GM23338 (cell line): ENCODE measurements around the gene ADGRG7. TPM values are rescaled to one million over a fixed set of nuclear protein-coding genes. Genes with fewer than 3 reads are reported as not detected.

Experiments used
- ATAC-seq: fragments of 200-7000 bp; cut with Tn5 transposase; 3 replicates; pipeline ENCODE4 v1.9.1; 2020
- DNase-seq: peaks from one replicate; pipeline ENCODE4 v3.0.0-alpha.2; 2015; ENCODE audit warnings: low spot score
- H2AFZ ChIP-seq: fragments of 200-600 bp; sonication (generic); 2 replicates; pipeline ENCODE4 v1.8.0; 2016; ENCODE audit warnings: antibody characterized with exemption, mild to moderate bottlenecking, moderate library complexity
- H3F3A ChIP-seq: fragments of 200-600 bp; sonication (generic); replicated peaks from 2 replicates; pipeline ENCODE4 v1.8.0; 2017; ENCODE audit warnings: antibody characterized with exemption, mixed run types, low read depth
- H3K27ac ChIP-seq: fragments of 200-600 bp; sonication (generic); 2 replicates; pipeline ENCODE4 v1.6.1; 2016; ENCODE audit warnings: low read depth
- H3K27me3 ChIP-seq: fragments of 200-600 bp; sonication (generic); 2 replicates; pipeline ENCODE4 v1.8.0; 2016; ENCODE audit warnings: mild to moderate bottlenecking, mixed run types, moderate library complexity; ENCODE audit not compliant: insufficient read depth
- H3K36me3 ChIP-seq: fragments of 200-600 bp; sonication (generic); 2 replicates; pipeline ENCODE4 v1.8.0; 2016; ENCODE audit warnings: mild to moderate bottlenecking; ENCODE audit not compliant: insufficient read depth
- H3K4me1 ChIP-seq: fragments of 200-600 bp; sonication (generic); 2 replicates; pipeline ENCODE4 v1.8.0; 2016; ENCODE audit warnings: mild to moderate bottlenecking, moderate library complexity; ENCODE audit not compliant: insufficient read depth
- H3K4me2 ChIP-seq: fragments of 200-600 bp; sonication (generic); 2 replicates; pipeline ENCODE4 v1.7.1; 2017; ENCODE audit warnings: mixed run types
- H3K4me3 ChIP-seq: fragments of 200-600 bp; sonication (generic); 2 replicates; pipeline ENCODE4 v1.6.1; 2016; ENCODE audit warnings: mixed run types
- H3K79me2 ChIP-seq: fragments of 200-600 bp; sonication (generic); replicated peaks from 2 replicates; pipeline ENCODE4 v1.8.0; 2017; ENCODE audit warnings: mild to moderate bottlenecking; ENCODE audit not compliant: insufficient read depth
- H3K9me2 ChIP-seq: fragments of 200-600 bp; sonication (generic); 2 replicates; pipeline ENCODE4 v1.8.0; 2017; ENCODE audit not compliant: insufficient read depth
- H4K20me1 ChIP-seq: fragments of 200-600 bp; sonication (generic); replicated peaks from 2 replicates; pipeline ENCODE4 v1.8.0; 2017; ENCODE audit warnings: mild to moderate bottlenecking; ENCODE audit not compliant: insufficient read depth
- H3K27ac Mint-ChIP-seq: 2 replicates; pipeline ENCODE4 v1.8.0; 2020; ENCODE audit warnings: inconsistent platforms, mild to moderate bottlenecking, moderate library complexity, mixed read lengths
- H3K27me3 Mint-ChIP-seq: 3 replicates; pipeline ENCODE4 v1.8.0; 2022; ENCODE audit warnings: low read depth, mild to moderate bottlenecking, moderate library complexity, mixed read lengths, inconsistent platforms; ENCODE audit not compliant: insufficient read depth, poor library complexity
- H3K36me3 Mint-ChIP-seq: 3 replicates; pipeline ENCODE4 v1.8.0; 2021; ENCODE audit warnings: low read depth, mild to moderate bottlenecking, inconsistent platforms, moderate library complexity, mixed read lengths
- H3K4me1 Mint-ChIP-seq: 3 replicates; pipeline ENCODE4 v1.8.0; 2020; ENCODE audit warnings: mild to moderate bottlenecking, inconsistent platforms, mixed read lengths
- H3K4me3 Mint-ChIP-seq: 3 replicates; pipeline ENCODE4 v1.8.0; 2021; ENCODE audit warnings: moderate library complexity, mild to moderate bottlenecking, inconsistent platforms, mixed read lengths
- H3K9me3 Mint-ChIP-seq: 3 replicates; pipeline ENCODE4 v1.8.0; 2020; ENCODE audit warnings: moderate library complexity, mild to moderate bottlenecking, inconsistent platforms, mixed read lengths
- CREB1 ChIP-seq: fragments of 250-450 bp; sonication (Bioruptor Pico); IDR thresholded peaks from 2 replicates; pipeline ENCODE4 v1.5.0; 2020; ENCODE audit warnings: low read depth, mild to moderate bottlenecking, moderate library complexity
- EZH2phosphoT487 ChIP-seq: fragments of 200-600 bp; sonication (generic); IDR thresholded peaks from one replicate; pipeline ENCODE4 v1.8.1; 2018; ENCODE audit warnings: antibody characterized with exemption; ENCODE audit not compliant: unreplicated experiment
- NANOG ChIP-seq: IDR thresholded peaks from 2 replicates; pipeline ENCODE4 v1.6.1; 2016; ENCODE audit warnings: antibody characterized with exemption, borderline replicate concordance
- STAT1 ChIP-seq: IDR thresholded peaks from one replicate; pipeline ENCODE4 v1.6.1; 2016; ENCODE audit warnings: antibody characterized with exemption; ENCODE audit not compliant: unreplicated experiment
- ZNF114 ChIP-seq: fragments of 250-450 bp; sonication (Bioruptor Pico); IDR thresholded peaks from 2 replicates; pipeline ENCODE4 v1.5.0; 2020; ENCODE audit warnings: mild to moderate bottlenecking, moderate library complexity
- ZNF331 ChIP-seq: fragments of 250-450 bp; sonication (Bioruptor Pico); IDR thresholded peaks from 2 replicates; pipeline ENCODE4 v1.5.0; 2020; ENCODE audit warnings: low read depth, mild to moderate bottlenecking, moderate library complexity
- polyA plus RNA-seq: library from polyadenylated mRNA; unstranded; fragments of >200 nt; fragmentation: Nextera tagmentation; extraction: Ambion mirVana; gene quantifications from 2 replicates; pipeline ENCODE4 v1.2.1, GENCODE V29; 2016
- total RNA-seq: library from RNA; depleted of rRNA; stranded (reverse); fragments of >200 nt; shearing (Covaris generic); gene quantifications from 2 replicates; pipeline ENCODE4 v1.2.3, GENCODE V29; 2014
- TF ChIP-seq, protein P1 (sequence below), 2 experiments: fragments of 200-600 bp in 1 of 2; sonication (generic) in 1 of 2; conservative IDR thresholded peaks; 2 replicates each; pipeline versions ENCODE4 v1.5.1 to v1.6.1; 2016 to 2017; ENCODE audit warnings: antibody characterized with exemption in 2 of 2, low read depth in 2 of 2, mild to moderate bottlenecking in 2 of 2, moderate library complexity in 1 of 2
- TF ChIP-seq, protein P2 (sequence below): fragments of 250-450 bp; sonication (Bioruptor Pico); IDR thresholded peaks from 2 replicates; pipeline ENCODE4 v1.5.0; 2020; ENCODE audit warnings: mild to moderate bottlenecking, moderate library complexity

The ADGRG7 gene
- total and polyA plus RNA-seq, 2 experiments from 2014 or later: not detected

DNA sequence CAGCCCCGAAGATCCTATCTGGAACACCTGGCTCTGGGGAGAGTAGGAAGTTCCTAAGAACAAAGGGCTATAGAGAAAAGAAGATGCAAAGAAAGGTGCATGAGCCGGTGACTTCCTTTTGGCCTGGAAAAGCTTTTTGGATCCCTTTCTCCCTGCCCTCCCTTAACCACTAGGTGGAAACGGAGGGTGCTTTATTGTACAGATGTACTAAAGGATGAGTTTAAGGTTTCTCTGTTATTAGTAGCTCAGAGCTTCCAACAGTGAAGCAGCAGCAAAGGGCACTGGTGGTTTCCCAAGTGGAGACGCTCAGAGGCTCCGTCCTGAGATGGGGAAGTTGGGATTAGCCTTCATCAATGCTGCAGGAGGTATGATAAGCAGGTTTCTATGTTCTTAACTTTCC is 5.9 kb upstream of the ADGRG7 start:
- H3K4me2 ChIP-seq: no peak overlapping the region
- 0 out of 2 replicates have a peak, but pooled peaks cover 8% of the 10 kb centered on the region for H3K4me1 ChIP-seq
- no peaks in the 10 kb centered on the region for H3F3A ChIP-seq
- no peaks in the 10 kb centered on the region for H4K20me1 ChIP-seq
- H3K27me3 ChIP-seq: no peaks in the 10 kb centered on the region
- H3K79me2 ChIP-seq: no peaks in the 10 kb centered on the region
- TF ChIP-seq, protein P1, sequence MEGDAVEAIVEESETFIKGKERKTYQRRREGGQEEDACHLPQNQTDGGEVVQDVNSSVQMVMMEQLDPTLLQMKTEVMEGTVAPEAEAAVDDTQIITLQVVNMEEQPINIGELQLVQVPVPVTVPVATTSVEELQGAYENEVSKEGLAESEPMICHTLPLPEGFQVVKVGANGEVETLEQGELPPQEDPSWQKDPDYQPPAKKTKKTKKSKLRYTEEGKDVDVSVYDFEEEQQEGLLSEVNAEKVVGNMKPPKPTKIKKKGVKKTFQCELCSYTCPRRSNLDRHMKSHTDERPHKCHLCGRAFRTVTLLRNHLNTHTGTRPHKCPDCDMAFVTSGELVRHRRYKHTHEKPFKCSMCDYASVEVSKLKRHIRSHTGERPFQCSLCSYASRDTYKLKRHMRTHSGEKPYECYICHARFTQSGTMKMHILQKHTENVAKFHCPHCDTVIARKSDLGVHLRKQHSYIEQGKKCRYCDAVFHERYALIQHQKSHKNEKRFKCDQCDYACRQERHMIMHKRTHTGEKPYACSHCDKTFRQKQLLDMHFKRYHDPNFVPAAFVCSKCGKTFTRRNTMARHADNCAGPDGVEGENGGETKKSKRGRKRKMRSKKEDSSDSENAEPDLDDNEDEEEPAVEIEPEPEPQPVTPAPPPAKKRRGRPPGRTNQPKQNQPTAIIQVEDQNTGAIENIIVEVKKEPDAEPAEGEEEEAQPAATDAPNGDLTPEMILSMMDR (conservative IDR thresholded peaks at IDR 0.05; ENCODE audit: low read depth in 2 of 2): peak; percentile 61 to 66
- TF ChIP-seq ZNF114 (CRISPR knock-in tag): no peak
- TF ChIP-seq CREB1 (CRISPR knock-in tag): no peak
- TF ChIP-seq, protein P2, sequence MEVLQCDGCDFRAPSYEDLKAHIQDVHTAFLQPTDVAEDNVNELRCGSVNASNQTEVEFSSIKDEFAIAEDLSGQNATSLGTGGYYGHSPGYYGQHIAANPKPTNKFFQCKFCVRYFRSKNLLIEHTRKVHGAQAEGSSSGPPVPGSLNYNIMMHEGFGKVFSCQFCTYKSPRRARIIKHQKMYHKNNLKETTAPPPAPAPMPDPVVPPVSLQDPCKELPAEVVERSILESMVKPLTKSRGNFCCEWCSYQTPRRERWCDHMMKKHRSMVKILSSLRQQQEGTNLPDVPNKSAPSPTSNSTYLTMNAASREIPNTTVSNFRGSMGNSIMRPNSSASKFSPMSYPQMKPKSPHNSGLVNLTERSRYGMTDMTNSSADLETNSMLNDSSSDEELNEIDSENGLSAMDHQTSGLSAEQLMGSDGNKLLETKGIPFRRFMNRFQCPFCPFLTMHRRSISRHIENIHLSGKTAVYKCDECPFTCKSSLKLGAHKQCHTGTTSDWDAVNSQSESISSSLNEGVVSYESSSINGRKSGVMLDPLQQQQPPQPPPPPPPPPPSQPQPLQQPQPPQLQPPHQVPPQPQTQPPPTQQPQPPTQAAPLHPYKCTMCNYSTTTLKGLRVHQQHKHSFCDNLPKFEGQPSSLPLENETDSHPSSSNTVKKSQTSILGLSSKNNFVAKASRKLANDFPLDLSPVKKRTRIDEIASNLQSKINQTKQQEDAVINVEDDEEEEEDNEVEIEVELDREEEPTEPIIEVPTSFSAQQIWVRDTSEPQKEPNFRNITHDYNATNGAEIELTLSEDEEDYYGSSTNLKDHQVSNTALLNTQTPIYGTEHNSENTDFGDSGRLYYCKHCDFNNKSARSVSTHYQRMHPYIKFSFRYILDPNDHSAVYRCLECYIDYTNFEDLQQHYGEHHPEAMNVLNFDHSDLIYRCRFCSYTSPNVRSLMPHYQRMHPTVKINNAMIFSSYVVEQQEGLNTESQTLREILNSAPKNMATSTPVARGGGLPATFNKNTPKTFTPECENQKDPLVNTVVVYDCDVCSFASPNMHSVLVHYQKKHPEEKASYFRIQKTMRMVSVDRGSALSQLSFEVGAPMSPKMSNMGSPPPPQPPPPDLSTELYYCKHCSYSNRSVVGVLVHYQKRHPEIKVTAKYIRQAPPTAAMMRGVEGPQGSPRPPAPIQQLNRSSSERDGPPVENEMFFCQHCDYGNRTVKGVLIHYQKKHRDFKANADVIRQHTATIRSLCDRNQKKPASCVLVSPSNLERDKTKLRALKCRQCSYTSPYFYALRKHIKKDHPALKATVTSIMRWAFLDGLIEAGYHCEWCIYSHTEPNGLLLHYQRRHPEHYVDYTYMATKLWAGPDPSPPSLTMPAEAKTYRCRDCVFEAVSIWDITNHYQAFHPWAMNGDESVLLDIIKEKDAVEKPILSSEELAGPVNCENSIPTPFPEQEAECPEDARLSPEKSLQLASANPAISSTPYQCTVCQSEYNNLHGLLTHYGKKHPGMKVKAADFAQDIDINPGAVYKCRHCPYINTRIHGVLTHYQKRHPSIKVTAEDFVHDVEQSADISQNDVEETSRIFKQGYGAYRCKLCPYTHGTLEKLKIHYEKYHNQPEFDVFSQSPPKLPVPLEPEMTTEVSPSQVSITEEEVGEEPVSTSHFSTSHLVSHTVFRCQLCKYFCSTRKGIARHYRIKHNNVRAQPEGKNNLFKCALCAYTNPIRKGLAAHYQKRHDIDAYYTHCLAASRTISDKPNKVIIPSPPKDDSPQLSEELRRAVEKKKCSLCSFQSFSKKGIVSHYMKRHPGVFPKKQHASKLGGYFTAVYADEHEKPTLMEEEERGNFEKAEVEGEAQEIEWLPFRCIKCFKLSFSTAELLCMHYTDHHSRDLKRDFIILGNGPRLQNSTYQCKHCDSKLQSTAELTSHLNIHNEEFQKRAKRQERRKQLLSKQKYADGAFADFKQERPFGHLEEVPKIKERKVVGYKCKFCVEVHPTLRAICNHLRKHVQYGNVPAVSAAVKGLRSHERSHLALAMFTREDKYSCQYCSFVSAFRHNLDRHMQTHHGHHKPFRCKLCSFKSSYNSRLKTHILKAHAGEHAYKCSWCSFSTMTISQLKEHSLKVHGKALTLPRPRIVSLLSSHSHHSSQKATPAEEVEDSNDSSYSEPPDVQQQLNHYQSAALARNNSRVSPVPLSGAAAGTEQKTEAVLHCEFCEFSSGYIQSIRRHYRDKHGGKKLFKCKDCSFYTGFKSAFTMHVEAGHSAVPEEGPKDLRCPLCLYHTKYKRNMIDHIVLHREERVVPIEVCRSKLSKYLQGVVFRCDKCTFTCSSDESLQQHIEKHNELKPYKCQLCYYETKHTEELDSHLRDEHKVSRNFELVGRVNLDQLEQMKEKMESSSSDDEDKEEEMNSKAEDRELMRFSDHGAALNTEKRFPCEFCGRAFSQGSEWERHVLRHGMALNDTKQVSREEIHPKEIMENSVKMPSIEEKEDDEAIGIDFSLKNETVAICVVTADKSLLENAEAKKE (CRISPR knock-in tag): peak; percentile 19; the same call in 1 of the 2 replicates
- TF ChIP-seq EZH2phosphoT487: no peak
- no peak for TF ChIP-seq ZNF331 (CRISPR knock-in tag)
- TF ChIP-seq NANOG: no peak
- TF ChIP-seq STAT1: no peak
- Mint-ChIP-seq H3K4me1 (peaks cover 22% of the 10 kb centered on the region), H3K27ac (no peak overlapping the region), H3K27me3 (peaks cover 4% of the 10 kb centered on the region), H3K36me3 (0 out of 3 replicates have a peak, but pooled peaks cover 2% of the 10 kb centered on the region), H3K4me3 (no peak overlapping the region), H3K9me3 (peaks cover 5% of the 10 kb centered on the region)
- 0 out of 2 replicates have a peak, but pooled peaks cover 3% of the 10 kb centered on the region for H3K9me2 ChIP-seq
- H3K4me3 ChIP-seq: no peak overlapping the region
- ATAC-seq (peak; percentile 92), DNase-seq (peak; percentile 77)
- peak overlapping the region; percentile 57; the same call in 1 of the 2 replicates for H2AFZ ChIP-seq
- H3K27ac ChIP-seq: no peak overlapping the region
- no peaks in the 10 kb centered on the region for H3K36me3 ChIP-seq
